Mesendoderm (in vitro differentiated cells): ENCODE results near the gene TRH.

Source experiments
- DNase-seq: peaks from one replicate; pipeline ENCODE4 v3.0.0; 2013
- H2AK5ac ChIP-seq: 2 replicates; pipeline ENCODE4 v1.6.1; 2013; ENCODE audit warnings: low read length, inconsistent platforms
- H2BK120ac ChIP-seq: 2 replicates; pipeline ENCODE4 v1.6.1; 2013; ENCODE audit warnings: low read depth, mild to moderate bottlenecking, low read length, moderate library complexity, mixed read lengths
- H2BK15ac ChIP-seq: replicated peaks from 2 replicates; pipeline ENCODE4 v1.6.1; 2013; ENCODE audit warnings: low read depth, mild to moderate bottlenecking, moderate library complexity
- H2BK5ac ChIP-seq: 2 replicates; pipeline ENCODE4 v1.6.1; 2013; ENCODE audit warnings: low read length, inconsistent platforms
- H3K18ac ChIP-seq: 2 replicates; pipeline ENCODE4 v1.6.1; 2013; ENCODE audit warnings: mild to moderate bottlenecking, low read length, mixed read lengths
- H3K23ac ChIP-seq: one replicate; pipeline ENCODE4 v1.6.1; 2013; ENCODE audit warnings: low read length
- H3K27ac ChIP-seq: 2 replicates; pipeline ENCODE4 v1.5.1; 2013; ENCODE audit warnings: low read depth, mild to moderate bottlenecking, inconsistent platforms, low read length, moderate library complexity
- H3K27me3 ChIP-seq: 2 replicates; pipeline ENCODE4 v1.6.1; 2013; ENCODE audit warnings: low read length, control low read depth, mild to moderate bottlenecking, inconsistent platforms; ENCODE audit not compliant: insufficient read depth, poor library complexity
- H3K36me3 ChIP-seq: 2 replicates; pipeline ENCODE4 v1.6.1; 2013; ENCODE audit warnings: low read length, inconsistent platforms; ENCODE audit not compliant: control insufficient read depth, insufficient read depth
- H3K4ac ChIP-seq: one replicate; pipeline ENCODE4 v1.6.1; 2013; ENCODE audit warnings: low read depth, mild to moderate bottlenecking, low read length, moderate library complexity
- H3K4me1 ChIP-seq: 2 replicates; pipeline ENCODE4 v1.6.1; 2013; ENCODE audit warnings: low read depth, low read length, inconsistent platforms; ENCODE audit not compliant: control insufficient read depth
- H3K4me2 ChIP-seq: 2 replicates; pipeline ENCODE4 v1.6.1; 2013; ENCODE audit warnings: low read length
- H3K4me3 ChIP-seq: 2 replicates; pipeline ENCODE4 v1.5.1; 2013; ENCODE audit warnings: mild to moderate bottlenecking, low read length
- H3K56ac ChIP-seq: one replicate; pipeline ENCODE4 v1.6.1; 2013; ENCODE audit warnings: low read length
- H3K79me1 ChIP-seq: 2 replicates; pipeline ENCODE4 v1.6.1; 2013; ENCODE audit warnings: low read length, inconsistent platforms
- H3K79me2 ChIP-seq: 2 replicates; pipeline ENCODE4 v1.6.1; 2013; ENCODE audit warnings: mild to moderate bottlenecking, low read length; ENCODE audit not compliant: control insufficient read depth, insufficient read depth
- H3K9ac ChIP-seq: 2 replicates; pipeline ENCODE4 v1.6.1; 2013; ENCODE audit warnings: low read length, inconsistent platforms
- H4K5ac ChIP-seq: one replicate; pipeline ENCODE4 v1.6.1; 2013; ENCODE audit warnings: low read length
- H4K8ac ChIP-seq: one replicate; pipeline ENCODE4 v1.6.1; 2013; ENCODE audit warnings: low read depth, mild to moderate bottlenecking, control low read depth, low read length, moderate library complexity
- WGBS: extraction: QIAGEN DNeasy Blood & Tissue Kit; methylation state at CpG from one replicate; pipeline ENCODE4 v1.1.7; 2013; ENCODE audit warnings: low lambda C conversion rate, missing lambda C conversion rate; ENCODE audit not compliant: insufficient coverage; ENCODE audit errors: extremely low coverage; 5-methylcytosine and 5-hydroxymethylcytosine counted together

Gene TRH

GRCh38 chr3:129985113-129985512 lies 10.6 kb downstream of the TRH start:
- Histone ChIP-seq H3K4ac (no peak overlapping the region), H4K8ac (no peak overlapping the region), H2AK5ac (no peak overlapping the region), H3K9ac (no peak overlapping the region), H3K4me3 (no peak overlapping the region), H3K4me1 (no peaks in the 10 kb centered on the region), H2BK120ac (no peak overlapping the region), H2BK5ac (no peak overlapping the region), H2BK15ac (no peak overlapping the region), H3K23ac (no peak overlapping the region), H4K5ac (no peak overlapping the region), H3K4me2 (no peak overlapping the region), H3K56ac (no peak overlapping the region), H3K18ac (no peak overlapping the region), H3K79me1 (no peaks in the 10 kb centered on the region), H3K79me2 (no peaks in the 10 kb centered on the region), H3K27ac (no peak overlapping the region), H3K27me3 (no peaks in the 10 kb centered on the region), H3K36me3 (no peaks in the 10 kb centered on the region)
- no peak for DNase-seq
- WGBS: no CpG with 5 or more reads among the region's 14 CpGs

GRCh38 chr3:129988429-129988828 lies 13.9 kb downstream of the TRH start:
- Histone ChIP-seq H3K9ac (no peak overlapping the region), H3K36me3 (no peaks in the 10 kb centered on the region), H3K4me3 (no peak overlapping the region), H3K18ac (no peak overlapping the region), H2AK5ac (no peak overlapping the region), H3K56ac (no peak overlapping the region), H2BK5ac (no peak overlapping the region), H2BK15ac (no peak overlapping the region), H3K79me2 (no peaks in the 10 kb centered on the region), H3K4ac (no peak overlapping the region), H3K4me1 (no peaks in the 10 kb centered on the region), H3K27ac (no peak overlapping the region), H3K79me1 (no peaks in the 10 kb centered on the region), H3K27me3 (no peaks in the 10 kb centered on the region), H3K23ac (no peak overlapping the region), H4K5ac (no peak overlapping the region), H4K8ac (no peak overlapping the region), H2BK120ac (no peak overlapping the region), H3K4me2 (no peak overlapping the region)
- no peak for DNase-seq
- no CpG with 5 or more reads among the region's 10 CpGs for WGBS

GRCh38 chr3:129989414-129989813 lies 14.9 kb downstream of the TRH start:
- H3K79me2 ChIP-seq: no peaks in the 10 kb centered on the region
- H3K4ac ChIP-seq: no peak overlapping the region
- H2BK120ac ChIP-seq: no peak overlapping the region
- no peaks in the 10 kb centered on the region for H3K79me1 ChIP-seq
- no peaks in the 10 kb centered on the region for H3K36me3 ChIP-seq
- H2BK15ac ChIP-seq: no peak overlapping the region
- no peak overlapping the region for H4K8ac ChIP-seq
- no peak overlapping the region for H4K5ac ChIP-seq
- DNase-seq: no peak
- H3K18ac ChIP-seq: no peak overlapping the region
- H3K9ac ChIP-seq: no peak overlapping the region
- peak overlapping the region; percentile 17 for H3K56ac ChIP-seq
- H3K4me2 ChIP-seq: no peak overlapping the region
- no peak overlapping the region for H3K4me3 ChIP-seq
- H3K23ac ChIP-seq: no peak overlapping the region
- no peaks in the 10 kb centered on the region for H3K4me1 ChIP-seq
- H3K27me3 ChIP-seq: no peaks in the 10 kb centered on the region
- H2BK5ac ChIP-seq: no peak overlapping the region
- no peak overlapping the region for H2AK5ac ChIP-seq
- WGBS: no CpG with 5 or more reads among the region's 6 CpGs
- no peak overlapping the region for H3K27ac ChIP-seq

GRCh38 chr3:129992781-129993180 lies 18.3 kb downstream of the TRH start:
- no peaks in the 10 kb centered on the region for H3K79me2 ChIP-seq
- H2BK15ac ChIP-seq: no peak overlapping the region
- H4K8ac ChIP-seq: no peak overlapping the region
- no peak overlapping the region for H3K4me2 ChIP-seq
- no peak overlapping the region for H3K27ac ChIP-seq
- H3K4me3 ChIP-seq: no peak overlapping the region
- WGBS: no CpG with 5 or more reads among the region's 3 CpGs
- no peak overlapping the region for H3K18ac ChIP-seq
- H3K27me3 ChIP-seq: no peaks in the 10 kb centered on the region
- H3K4ac ChIP-seq: no peak overlapping the region
- H4K5ac ChIP-seq: no peak overlapping the region
- DNase-seq: peak; percentile 55
- H3K4me1 ChIP-seq: no peaks in the 10 kb centered on the region
- H3K56ac ChIP-seq: no peak overlapping the region
- H3K36me3 ChIP-seq: no peaks in the 10 kb centered on the region
- H2BK120ac ChIP-seq: no peak overlapping the region
- no peak overlapping the region for H2AK5ac ChIP-seq
- H3K79me1 ChIP-seq: no peaks in the 10 kb centered on the region
- no peak overlapping the region for H2BK5ac ChIP-seq
- H3K23ac ChIP-seq: no peak overlapping the region
- H3K9ac ChIP-seq: no peak overlapping the region

- Histone ChIP-seq H3K27ac (no peak overlapping the region), H3K79me1 (no peaks in the 10 kb centered on the region), H3K9ac (no peak overlapping the region), H3K56ac (no peak overlapping the region), H4K5ac (no peak overlapping the region), H4K8ac (no peak overlapping the region), H3K4me2 (no peak overlapping the region), H3K79me2 (no peaks in the 10 kb centered on the region), H3K18ac (no peak overlapping the region), H2AK5ac (no peak overlapping the region), H3K4me1 (no peaks in the 10 kb centered on the region), H3K36me3 (no peaks in the 10 kb centered on the region), H2BK5ac (no peak overlapping the region), H3K23ac (no peak overlapping the region), H3K4me3 (no peak overlapping the region), H2BK120ac (no peak overlapping the region), H3K4ac (no peak overlapping the region), H3K27me3 (no peaks in the 10 kb centered on the region), H2BK15ac (no peak overlapping the region)
- 0% methylated on average over 1 of the region's 5 CpGs for WGBS
- no peak for DNase-seq
Measured at GRCh38 chr3:129994883-129995559, 20.5 kb downstream of the TRH start.

- H3K18ac ChIP-seq: no peak overlapping the region
- no CpG with 5 or more reads among the region's 4 CpGs for WGBS
- H4K8ac ChIP-seq: no peak overlapping the region
- no peaks in the 10 kb centered on the region for H3K27me3 ChIP-seq
- H3K4me1 ChIP-seq: no peaks in the 10 kb centered on the region
- no peak overlapping the region for H3K9ac ChIP-seq
- H3K36me3 ChIP-seq: no peaks in the 10 kb centered on the region
- H3K56ac ChIP-seq: no peak overlapping the region
- H3K23ac ChIP-seq: no peak overlapping the region
- no peak for DNase-seq
- H3K4me3 ChIP-seq: no peak overlapping the region
- no peak overlapping the region for H2BK120ac ChIP-seq
- H2BK15ac ChIP-seq: no peak overlapping the region
- H2AK5ac ChIP-seq: no peak overlapping the region
- no peak overlapping the region for H3K4me2 ChIP-seq
- no peak overlapping the region for H3K4ac ChIP-seq
- H3K79me1 ChIP-seq: no peaks in the 10 kb centered on the region
- no peak overlapping the region for H3K27ac ChIP-seq
- no peak overlapping the region for H4K5ac ChIP-seq
- H2BK5ac ChIP-seq: no peak overlapping the region
- H3K79me2 ChIP-seq: no peaks in the 10 kb centered on the region
Measured at GRCh38 chr3:129996073-129996472, 21.6 kb downstream of the TRH start.
